Epithelial cell of proximal tubule (primary cell): ENCODE results near the gene NXF2B. TPM values are rescaled to one million over a fixed set of nuclear protein-coding genes. Genes with fewer than 3 reads are reported as not detected.

Source experiments
- total RNA-seq: library from RNA; depleted of rRNA; stranded (reverse); fragments of >200 nt; gene quantifications from 2 replicates; pipeline ENCODE4 v1.2.3, GENCODE V29; 2015

The NXF2B gene
- total RNA-seq, 1 donor from 2014 or later: not detected

Other genes starting within 250 kb of the NXF2B start
- gene TCP11X1, start 224.7 kb downstream of the NXF2B start, total RNA-seq: 0.07 TPM in 1 of 2 replicates, not detected in the other
- gene NXF2, start 192.8 kb downstream of the NXF2B start, total RNA-seq: not detected in 2 replicates
- gene TCP11X2, start 31.8 kb upstream of the NXF2B start, total RNA-seq: 0.12 TPM in 1 of 2 replicates, not detected in the other
- 26.6 and 62.6 TPM in 2 replicates for gene TMSB15A, start 76.7 kb upstream of the NXF2B start, total RNA-seq
- gene ARMCX5, start 159.5 kb upstream of the NXF2B start, total RNA-seq: 6.1 and 6.4 TPM in 2 replicates
- 0.29 and 0.98 TPM in 2 replicates for gene GPRASP1, start 211.5 kb upstream of the NXF2B start, total RNA-seq